ENCODE measurements around the gene UGT1A7.

DNA sequence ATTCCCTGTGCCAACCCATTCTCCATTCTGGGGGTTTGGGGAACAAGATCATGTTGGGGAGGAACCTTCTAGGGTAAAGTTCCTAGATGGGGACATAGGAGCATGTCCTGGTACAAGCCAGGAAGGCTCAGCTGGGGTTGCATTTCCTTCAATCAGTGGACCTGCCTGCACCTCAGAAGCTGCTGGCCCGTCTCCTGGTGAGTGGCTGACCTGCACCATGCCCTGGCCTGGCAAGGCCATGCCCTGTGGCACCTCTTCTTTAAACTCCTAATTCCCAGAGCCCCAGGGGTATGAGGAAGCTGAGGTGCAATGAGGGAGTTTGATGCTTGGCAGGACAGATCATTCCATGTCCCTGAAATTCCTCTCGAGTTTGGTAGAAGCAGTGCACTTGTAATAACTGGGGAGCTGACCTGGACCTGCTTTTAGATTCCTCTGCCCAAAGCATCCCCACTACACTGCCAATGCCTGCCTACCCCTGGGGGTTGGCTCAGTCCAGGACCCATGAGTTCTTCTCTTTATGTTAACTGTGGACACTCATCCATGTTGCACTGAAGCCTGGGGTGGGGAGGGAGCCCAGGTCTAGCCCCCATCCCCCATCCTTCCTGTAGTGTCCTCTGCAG is 121.7 kb downstream of the UGT1A7 start:
- TF ChIP-seq CTCF (IDR thresholded peaks at IDR 0.05) (no peak), POLR2A (IDR thresholded peaks at IDR 0.05) (no peak)

All from adrenal gland (tissue), 5 donors.